ENCODE results near the gene USP2.

GRCh38 chr11:119380827-119381180 is 686 bp downstream of the USP2 start:
- TF ChIP-seq CTCF (IDR thresholded peaks at IDR 0.05; ENCODE audit: low read length), result no peak
- no peak for TF ChIP-seq EZH2 (optimal IDR thresholded peaks at IDR 0.05; ENCODE audit: low read depth, low read length)
